ENCODE data around the gene TMEM120B.

Gene TMEM120B

GRCh38 chr12:121829250-121829918, 116.8 kb downstream of the TMEM120B start:
- DNase-seq (ENCODE audit: insufficient read length, low spot score), result no peak
- no peak for FAIRE-seq
- TF ChIP-seq POLR2AphosphoS5 (IDR thresholded peaks at IDR 0.05; ENCODE audit: low read depth, low read length) (no peak), SPI1 (IDR thresholded peaks at IDR 0.05; ENCODE audit: low read depth, low read length) (no peak), POLR2A (IDR thresholded peaks at IDR 0.05; ENCODE audit: low read depth, low read length) (no peak)

GRCh38 chr12:121830134-121830533, 117.6 kb downstream of the TMEM120B start:
- TF ChIP-seq POLR2AphosphoS5 (IDR thresholded peaks at IDR 0.05; ENCODE audit: low read depth, low read length) (no peak), POLR2A (IDR thresholded peaks at IDR 0.05; ENCODE audit: low read depth, low read length) (no peak), TAF1 (IDR thresholded peaks at IDR 0.05; ENCODE audit: low read depth, low read length) (no peak), SPI1 (IDR thresholded peaks at IDR 0.05; ENCODE audit: low read depth, low read length) (no peak), PAX5 (IDR thresholded peaks at IDR 0.05; ENCODE audit: insufficient read depth, low read length, severe bottlenecking) (no peak), POU2F2 (IDR thresholded peaks at IDR 0.05; ENCODE audit: low read depth, low read length) (no peak)
- DNase-seq (ENCODE audit: insufficient read length, low spot score) (no peak), FAIRE-seq (no peak)

GRCh38 chr12:121830588-121831265, 118.2 kb downstream of the TMEM120B start:
- FAIRE-seq (no peak), DNase-seq (ENCODE audit: insufficient read length, low spot score) (no peak)
- TF ChIP-seq POU2F2 (IDR thresholded peaks at IDR 0.05; ENCODE audit: low read depth, low read length) (no peak), TAF1 (IDR thresholded peaks at IDR 0.05; ENCODE audit: low read depth, low read length) (no peak), SPI1 (IDR thresholded peaks at IDR 0.05; ENCODE audit: low read depth, low read length) (no peak), PAX5 (IDR thresholded peaks at IDR 0.05; ENCODE audit: insufficient read depth, low read length, severe bottlenecking) (no peak), POLR2AphosphoS5 (IDR thresholded peaks at IDR 0.05; ENCODE audit: low read depth, low read length) (no peak), POLR2A (IDR thresholded peaks at IDR 0.05; ENCODE audit: low read depth, low read length) (no peak)
